T-helper 1 cell treated with Interleukin-12 subunit alpha and Interleukin-12 subunit beta and Interleukin-4 antibody, amounts not matched to agents 30 ng/mL and 1 ng/mL, for 36 hours (primary cell): ENCODE results near the gene LIN7A. TPM values are rescaled to one million over a fixed set of nuclear protein-coding genes. Genes with fewer than 3 reads are reported as not detected.
"Not testable (repeated sequence)": the region's sequence is repeated elsewhere in the genome, so short reads cannot be mapped to it uniquely, and the experiment has no call there.

Experiments
- intact Hi-C: fragments of 100-400 bp; cut with micrococcal nuclease; formaldehyde crosslinking; loops from one replicate; pipeline ENCODE4 v1.15.1; 2024
- total RNA-seq: library from RNA; stranded (reverse); gene quantifications from 2 replicates; pipeline ENCODE4 v1.2.3, GENCODE V29; 2022

The LIN7A gene
- total RNA-seq, 1 donor from 2014 or later = 0.96 TPM

DNA sequence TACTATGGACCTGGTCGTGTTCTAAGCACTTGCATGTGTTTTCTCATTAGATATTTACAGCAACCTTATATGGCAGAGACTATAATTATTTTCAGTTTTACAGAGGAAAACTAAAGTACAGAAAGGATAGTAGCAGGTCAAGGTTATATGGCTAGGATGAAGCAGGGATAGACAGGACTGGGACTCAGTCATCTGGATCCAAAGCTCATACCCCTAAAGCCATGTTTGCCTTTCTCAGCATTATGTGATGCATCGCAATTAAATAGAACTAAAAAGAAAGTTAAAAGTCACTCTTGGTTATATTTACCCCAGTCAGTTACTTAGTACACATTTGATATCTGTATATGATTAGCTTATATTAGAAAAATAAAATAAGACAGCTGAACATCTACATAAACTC is 13.3 kb downstream of the LIN7A start:
- intact Hi-C loops = no loop called here

DNA sequence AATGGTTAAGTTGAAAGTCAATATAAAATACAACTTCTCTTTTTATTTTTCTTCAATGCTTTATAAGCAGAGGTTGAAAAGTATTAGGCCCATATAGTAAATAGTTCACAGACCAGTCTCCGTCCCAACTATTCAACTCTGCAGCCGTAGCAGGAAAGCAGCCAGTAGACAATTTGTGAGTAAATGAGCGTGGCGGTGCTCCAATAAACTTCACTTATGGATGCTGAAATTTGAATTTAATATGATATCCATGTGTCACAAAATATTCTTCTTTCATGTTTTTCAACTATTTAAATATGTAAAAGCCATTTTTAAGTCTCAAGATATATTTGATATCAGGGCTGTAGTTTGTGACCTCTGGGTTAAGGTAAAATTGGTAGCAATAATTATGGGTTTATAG is 17.7 kb downstream of the LIN7A start:
- intact Hi-C loops = no loop called here

DNA sequence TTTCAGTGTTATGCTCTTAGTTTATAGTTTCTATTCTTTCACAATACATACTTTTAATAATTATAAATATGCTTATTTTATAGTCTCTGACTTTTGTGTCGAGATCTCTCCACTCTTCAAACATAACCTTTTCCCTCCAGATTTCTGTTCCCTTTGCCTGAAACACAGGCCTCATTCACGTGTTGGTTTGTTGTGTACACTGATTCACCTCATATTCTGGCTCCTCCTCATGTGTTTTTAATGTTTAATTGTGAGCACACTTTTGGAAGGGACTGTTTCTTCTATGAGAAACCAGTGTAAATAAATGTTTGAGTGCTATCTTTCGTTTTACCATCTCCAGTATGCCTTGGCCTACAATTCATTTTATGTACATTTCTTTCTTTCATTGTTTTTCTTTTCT is 20.1 kb downstream of the LIN7A start:
- intact Hi-C loops = no loop called here

DNA sequence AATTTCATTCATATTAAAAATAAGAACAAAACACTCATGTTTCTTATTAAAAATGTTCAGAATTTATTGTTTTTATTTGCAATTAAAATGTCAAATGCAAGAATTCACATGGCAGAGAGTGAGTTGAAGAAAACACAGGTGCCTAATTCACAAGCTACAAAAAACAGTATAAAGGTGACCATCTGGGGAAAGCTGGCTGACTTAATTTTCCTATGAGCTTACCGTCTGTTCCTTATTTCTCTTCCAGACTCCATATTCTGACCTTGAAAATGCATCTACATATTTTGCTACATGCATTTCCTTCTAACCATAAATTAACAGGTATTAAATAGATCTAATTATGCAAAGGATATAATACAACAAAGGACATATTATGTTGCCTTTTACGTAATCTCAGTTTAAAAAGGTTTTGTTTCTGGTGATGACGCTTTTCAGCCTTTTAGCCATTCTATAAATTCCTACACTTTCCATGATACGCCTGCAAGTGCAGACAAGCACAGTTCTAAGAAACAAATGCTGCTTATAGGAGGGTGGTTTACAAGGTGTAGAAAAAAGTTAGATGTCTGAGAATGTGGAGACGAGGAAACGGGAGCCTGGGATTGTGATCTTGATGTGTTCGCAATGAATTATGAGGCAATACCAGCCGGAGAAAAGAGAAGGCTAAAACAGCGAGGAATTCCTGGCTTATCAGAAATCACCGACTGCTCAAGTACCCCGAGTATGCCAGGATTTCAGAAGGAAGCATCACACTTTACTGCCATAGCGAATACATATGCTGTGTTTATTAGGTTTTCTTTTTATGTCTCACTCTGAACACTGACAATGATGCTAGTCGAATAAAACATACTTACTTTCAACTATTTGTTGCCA is 24.6 kb downstream of the LIN7A start:
- intact Hi-C loops = no loop called here

DNA sequence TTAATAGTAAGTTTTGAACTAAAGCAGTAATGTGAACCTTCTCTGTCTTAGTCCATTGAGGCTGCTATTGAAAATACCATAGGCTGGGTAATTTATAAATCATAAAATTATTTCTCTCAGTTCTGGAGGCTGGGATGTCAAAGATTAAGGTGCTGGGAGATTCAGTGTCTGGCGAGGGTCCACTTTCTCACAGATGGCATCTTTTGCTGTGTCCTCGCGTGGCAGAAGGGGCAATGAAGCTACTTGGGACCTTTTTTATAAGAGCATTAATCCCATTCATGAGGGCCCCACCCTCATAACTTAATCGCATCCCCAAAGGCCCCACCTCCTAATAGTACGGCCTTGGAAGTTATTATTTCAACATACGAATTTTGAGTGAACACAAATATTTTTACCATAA is 28.4 kb downstream of the LIN7A start:
- intact Hi-C loops = no loop called here

DNA sequence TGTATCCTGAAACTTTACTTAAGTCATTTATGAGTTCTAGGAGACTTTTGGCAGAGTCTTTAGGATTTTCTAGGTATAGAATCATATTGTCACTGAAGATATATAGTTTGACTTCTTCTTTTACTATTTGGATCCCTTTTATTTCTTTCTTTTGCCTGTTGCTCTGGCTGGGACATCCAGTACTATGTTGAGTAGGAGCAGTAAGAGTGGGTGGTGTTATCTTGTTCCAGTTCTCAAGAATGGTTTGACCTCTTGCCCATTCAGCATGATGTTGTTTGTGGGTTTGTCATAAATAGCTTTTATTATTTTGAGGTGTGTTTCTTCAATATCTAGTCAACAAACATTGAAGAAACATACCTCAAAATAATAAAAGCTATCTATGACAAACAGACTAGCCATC is 35.0 kb downstream of the LIN7A start:
- intact Hi-C loops = no loop called here

DNA sequence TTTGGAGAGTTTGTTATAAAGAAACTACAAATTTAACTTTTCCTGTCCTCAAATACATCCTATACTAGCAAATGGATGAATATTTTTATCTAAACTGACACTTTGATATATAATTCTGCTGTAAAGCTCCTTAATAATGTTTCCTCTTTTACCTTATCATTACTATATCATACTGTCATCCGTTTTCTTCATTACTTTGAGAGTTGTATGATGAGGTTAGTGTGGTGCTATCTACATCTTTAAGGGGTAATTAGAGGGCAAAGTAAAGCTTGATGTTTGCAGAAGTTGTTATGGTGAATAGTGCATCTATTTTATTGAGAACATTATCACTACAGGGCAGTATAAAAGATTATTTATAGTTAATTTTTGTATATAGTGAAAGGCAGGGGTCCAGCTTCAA is 36.1 kb downstream of the LIN7A start:
- intact Hi-C loops = no loop called here

DNA sequence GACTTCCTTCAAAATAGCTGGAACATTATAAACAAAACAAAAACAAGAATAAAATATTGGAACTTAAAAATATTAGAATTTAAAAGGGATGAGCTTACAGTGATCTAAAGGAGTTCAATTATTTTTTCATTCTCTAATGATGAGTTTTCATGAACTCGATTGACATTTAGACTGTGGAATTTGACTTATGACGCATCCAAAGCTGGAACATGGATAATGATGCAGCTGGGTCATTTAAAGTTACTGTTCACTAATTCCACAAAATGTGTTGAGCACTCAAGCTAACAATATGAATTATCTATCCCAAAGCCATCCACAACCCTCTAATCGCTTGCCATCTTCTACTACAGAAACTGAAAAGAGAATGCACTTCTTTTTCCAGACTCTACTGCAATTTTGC is 42.5 kb downstream of the LIN7A start:
- intact Hi-C loops = no loop called here

DNA sequence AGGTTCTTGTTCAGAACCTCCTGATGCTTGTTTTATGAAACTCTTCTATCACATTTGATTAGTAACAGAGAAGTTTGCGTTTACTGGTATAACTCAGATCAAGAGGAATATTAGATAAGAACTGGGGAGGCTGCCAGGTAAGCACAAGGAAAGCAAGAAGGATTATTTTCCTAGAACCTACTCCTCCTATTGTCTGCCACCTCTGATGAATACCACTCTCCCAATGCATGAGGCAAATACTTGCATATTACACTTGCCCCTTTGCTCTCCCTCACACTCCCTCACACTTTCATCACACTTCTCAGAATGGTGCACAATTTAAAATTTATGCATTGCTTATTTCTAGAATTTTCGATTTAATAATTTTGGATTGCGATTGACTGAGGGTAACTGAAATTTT is 43.6 kb downstream of the LIN7A start:
- intact Hi-C loops = loop anchor here (5.0 kb wide), 1 partner anchor 48 kb away; no protein-coding TSS in a partner anchor

DNA sequence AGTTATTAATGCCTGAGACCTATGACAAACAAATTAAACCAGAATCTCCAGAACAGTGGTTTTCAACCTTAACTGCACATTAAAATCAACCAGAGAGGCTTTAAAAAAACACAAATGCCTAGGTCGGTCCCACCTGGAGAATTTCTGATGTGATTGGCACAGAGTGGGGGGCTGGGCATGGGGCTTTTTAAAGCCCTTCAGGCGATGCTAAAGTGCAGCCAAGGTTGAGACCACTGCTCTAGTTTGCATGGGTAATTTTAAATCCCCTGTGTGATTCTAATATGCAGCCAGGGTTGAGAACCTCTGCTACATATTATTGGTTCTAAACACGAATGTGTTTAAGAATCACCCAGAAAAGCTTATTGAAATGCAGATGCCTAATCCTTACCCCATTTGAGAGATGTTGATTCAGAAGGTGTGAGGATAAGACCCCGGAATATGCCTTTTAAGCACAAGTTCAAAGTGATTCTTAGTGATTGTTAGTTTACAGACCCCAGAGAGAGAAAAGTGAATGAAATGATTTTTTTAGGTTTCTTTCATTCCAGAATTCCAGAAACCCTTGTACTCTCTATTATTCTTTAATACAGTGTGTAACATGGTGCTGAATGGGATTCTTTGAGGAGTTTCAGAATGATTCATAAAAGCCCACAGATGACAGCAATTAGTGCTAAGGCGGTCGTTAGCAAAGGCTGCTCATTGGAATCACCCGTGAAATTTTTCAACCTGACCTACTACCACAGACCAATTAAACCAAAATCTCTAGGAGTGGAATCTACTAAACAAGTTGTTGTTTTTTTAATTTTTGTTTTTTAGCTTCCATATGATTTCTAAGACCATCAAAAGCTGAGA is 44.9 kb downstream of the LIN7A start:
- intact Hi-C loops = loop anchor here (5.0 kb wide), 1 partner anchor 49 kb away; no protein-coding TSS in a partner anchor

DNA sequence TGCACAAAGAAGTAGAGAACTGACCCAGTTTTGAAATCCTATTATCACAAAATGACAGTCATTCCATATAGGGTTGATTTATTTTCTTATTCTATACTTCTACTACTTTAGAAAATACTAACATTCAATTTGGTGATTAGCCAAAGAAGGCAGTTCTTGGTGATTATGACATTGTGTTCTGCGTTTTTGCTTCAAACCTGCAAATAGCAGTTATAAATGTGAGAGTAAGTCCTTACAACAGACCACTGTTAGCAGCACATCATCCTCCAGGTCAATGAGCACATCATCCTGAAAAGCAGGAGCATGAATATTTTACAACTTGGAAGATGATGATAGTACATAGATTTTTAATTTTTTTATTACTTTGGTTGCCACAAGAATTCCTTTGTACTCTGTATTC is 53.1 kb downstream of the LIN7A start:
- intact Hi-C loops = no loop called here

DNA sequence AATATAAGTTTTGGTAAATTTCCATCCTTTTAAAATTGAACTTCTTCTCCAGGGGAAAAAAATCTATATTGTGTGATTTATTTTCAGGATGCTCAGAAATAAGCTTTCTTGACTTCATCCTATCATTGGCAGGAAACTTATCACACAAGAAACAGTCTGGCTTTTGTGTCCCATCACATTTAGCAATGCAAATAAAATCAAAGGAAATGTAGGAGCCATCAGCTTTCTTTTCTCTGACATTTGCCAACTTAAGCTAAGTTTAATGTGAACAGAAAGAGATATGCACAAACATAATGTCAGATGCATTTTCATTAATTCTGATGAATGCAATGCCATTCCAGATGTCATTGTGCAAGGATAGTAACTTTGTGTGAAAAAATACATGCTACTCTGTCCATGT is 56.6 kb downstream of the LIN7A start:
- intact Hi-C loops = no loop called here

DNA sequence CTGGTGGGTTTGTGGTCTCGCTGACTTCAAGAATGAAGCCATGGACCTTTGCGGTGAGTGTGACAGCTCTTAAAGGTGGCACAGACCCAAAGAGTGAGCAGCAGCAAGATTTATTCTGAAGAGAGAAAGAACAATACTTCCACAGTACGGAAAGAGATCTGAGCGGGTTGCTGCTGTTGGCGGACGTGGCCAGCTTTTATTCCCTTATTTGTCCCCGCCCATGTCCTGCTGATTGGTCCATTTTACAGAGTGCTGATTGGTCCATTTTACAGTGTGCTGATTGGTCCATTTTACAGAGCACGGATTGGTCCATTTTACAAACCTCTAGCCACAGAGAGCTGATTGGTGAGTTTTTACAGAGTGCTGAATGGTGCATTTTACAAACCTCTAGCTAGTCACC is 59.3 kb downstream of the LIN7A start:
- intact Hi-C loops = not testable (repeated sequence)

DNA sequence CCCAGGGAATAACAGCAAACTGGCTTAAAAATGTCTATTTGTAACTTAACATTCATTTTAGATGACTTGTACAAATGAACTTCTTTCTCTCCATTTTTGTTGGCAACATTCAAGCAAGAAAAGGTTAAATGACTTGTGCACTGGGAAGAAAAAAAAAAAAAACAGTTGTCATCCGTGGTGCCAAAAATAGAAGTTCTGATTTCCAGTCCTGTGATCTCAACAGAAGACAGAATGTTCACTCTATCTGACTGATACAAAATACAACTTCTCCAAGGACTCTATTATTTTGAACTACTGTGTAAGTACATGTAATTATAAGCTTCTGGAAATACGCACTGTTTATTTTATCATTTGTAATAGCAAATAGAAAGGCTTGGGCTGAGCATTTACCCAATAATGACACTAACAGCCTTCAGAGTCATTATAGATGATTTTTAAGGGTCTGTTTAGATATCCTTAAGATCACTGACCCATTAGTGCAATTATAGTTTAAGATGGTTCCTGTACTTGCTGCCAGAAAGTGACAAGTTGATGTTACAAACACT is 59.9 kb downstream of the LIN7A start:
- intact Hi-C loops = no loop called here

DNA sequence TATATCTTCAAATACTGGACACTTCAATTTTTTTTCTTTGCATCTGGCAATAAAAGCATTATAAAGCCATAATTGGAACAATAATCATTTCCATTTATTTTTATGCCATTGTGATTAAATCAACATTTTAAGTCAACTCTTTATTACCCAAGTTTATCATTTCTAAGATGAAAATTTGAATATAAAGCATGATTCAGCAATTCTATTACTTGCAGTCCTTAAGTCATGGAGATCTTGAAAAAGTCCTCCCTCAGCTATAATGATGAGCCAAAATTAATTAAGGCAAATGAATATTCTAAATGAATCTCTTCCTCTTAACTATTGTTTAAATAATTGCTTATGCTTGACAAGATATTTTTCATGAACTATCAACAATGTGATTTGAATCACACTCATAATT is 65.7 kb downstream of the LIN7A start:
- intact Hi-C loops = no loop called here

DNA sequence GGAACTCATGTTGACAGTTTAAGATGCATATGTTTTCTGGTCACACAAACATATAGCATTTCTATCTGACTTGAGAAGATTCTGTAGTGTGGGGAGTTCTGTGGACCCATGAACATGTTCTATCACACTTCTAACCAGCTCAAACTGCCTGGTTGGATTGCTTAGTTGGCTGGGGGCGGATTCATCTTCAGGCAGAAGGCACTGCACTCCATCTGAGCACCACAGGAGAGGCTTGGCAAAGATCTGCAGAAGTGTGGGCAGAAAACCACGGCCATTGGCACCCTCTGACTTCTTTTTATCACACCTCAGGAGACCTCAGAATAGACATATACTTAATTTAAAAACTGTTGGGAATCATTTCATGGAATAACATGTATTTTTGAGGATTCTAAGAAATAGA is 68.5 kb downstream of the LIN7A start:
- intact Hi-C loops = no loop called here

DNA sequence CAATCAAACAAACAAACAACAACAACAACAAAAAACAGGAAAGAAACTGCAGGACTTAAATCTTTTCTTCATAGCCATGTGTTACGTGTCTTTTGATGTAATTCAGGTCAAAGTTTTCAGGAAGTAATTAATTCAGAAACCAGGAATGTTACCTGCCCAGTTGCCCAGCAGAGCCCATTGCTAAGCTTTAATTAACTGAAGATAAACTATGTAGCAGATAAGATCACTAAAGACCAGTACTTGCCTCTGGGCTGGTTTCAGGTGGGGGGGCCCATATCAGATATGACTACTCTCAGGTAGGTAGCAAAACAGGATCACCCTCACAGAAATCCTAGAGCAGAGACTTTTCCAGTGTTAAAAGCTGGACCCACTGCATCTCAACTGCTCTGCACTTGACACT is 69.2 kb downstream of the LIN7A start:
- intact Hi-C loops = no loop called here

DNA sequence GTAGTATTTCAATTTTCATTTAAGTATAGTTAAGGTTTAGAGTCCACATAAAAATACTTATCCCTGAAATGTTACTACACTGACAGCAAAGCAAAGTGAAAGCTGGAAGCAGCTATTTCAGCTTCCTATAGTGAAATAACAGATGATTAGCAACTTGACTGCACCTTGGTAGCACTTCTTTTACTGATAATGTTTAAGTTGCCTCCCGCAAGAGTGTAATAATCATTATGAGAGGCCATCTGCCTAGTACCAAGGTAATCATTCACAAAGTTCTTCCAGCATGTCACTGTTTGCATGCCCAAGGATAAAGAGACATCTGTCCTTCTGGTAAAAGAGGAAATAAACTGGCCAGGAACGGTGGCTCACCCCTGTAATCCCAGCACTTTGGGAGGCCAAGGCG is 69.8 kb downstream of the LIN7A start:
- intact Hi-C loops = no loop called here

DNA sequence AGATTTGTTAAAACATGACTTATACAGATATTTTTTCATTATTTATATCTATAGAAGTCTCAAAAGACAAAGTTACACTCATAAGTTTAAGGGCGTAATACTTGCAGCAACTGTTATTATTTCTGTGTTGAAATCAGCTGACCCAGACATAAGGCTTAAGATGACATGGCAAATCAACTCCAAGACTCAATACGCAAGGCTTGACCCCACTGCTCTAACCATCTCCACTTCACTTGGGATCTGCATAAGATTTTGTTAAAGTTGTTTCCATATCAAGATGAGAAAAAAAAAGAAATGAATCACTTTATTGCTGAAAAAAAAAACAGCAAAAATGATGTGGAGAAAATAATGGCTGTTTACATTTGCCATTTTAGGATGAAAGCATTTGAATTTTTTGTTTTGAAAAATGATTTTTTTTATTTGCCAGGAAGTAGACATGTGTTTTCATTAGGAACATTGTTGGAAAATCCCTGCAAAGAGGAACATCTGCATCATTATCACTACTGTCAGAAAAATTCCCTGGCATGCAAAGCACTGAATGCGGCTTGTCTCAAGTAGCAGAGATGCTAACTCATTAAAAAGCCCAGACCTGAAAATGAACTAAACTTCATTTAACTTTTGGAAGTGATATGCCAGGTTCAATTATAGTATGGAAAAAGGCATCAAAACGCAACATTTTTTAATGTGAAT is 73.5 kb downstream of the LIN7A start:
- intact Hi-C loops = no loop called here

DNA sequence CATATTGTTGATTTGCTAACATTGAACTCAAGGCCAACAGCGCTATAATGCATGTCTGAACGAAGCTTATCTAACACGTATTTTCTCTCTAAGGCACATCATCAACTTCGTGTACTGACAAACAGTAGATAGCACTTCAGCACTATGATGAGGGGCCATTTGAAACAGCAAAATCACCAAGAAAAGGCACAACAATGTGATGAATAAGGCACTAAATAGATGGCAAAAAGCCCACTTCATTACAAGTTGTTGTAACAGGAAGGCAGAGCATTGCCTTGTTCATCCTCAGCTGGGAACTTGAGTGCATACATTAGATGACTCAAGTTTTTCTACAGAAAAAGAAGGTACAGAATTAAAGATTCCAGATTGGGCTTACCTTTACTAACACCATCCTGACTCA is 75.2 kb downstream of the LIN7A start:
- intact Hi-C loops = no loop called here

DNA sequence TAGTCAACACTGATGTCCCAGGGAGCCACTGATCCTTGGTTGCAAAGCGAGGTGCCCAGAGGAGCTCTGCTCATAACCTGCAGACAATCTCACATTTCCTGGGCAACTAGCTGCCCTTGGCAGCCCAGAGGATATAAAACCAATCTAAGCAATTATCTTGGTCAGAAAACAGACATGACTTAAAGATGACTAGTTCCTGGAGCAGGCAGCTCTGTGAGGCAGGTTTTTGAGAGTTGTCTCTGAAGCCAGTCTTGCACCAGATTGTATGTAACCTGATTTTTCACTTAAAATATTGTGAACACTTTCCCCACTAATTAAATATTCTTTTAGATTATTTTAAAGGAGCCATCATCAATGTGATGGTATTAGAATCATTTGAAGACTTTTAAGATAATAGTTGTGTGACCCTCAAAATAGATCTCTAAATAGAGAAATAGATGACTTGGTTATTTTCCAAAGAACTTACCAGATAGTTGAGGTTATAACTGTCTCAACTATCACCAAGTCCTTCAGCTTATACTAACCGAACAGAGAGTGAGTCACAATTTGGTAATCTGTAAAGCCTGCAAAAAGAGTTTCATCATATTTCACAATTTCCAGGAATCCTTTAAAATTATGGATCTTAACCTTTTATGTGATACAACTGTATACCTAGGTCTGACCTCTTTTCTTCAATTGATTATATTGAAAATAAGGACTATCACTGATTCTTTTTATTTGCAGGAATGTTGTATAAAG is 75.9 kb downstream of the LIN7A start:
- intact Hi-C loops = no loop called here
